HL-60/S4 (cell line): Measurements from ENCODE around the gene SLC1A1.
"Not testable (repeated sequence)": the region's sequence is repeated elsewhere in the genome, so short reads cannot be mapped to it uniquely, and the experiment has no call there.

Source experiments
- in situ Hi-C: fragments of 300-500 bp; cut with MboI; formaldehyde crosslinking; loops from 2 replicates; pipeline ENCODE4 v1.14.3; 2022; ENCODE audit warnings: low sequenced_read_pairs

Gene SLC1A1

DNA sequence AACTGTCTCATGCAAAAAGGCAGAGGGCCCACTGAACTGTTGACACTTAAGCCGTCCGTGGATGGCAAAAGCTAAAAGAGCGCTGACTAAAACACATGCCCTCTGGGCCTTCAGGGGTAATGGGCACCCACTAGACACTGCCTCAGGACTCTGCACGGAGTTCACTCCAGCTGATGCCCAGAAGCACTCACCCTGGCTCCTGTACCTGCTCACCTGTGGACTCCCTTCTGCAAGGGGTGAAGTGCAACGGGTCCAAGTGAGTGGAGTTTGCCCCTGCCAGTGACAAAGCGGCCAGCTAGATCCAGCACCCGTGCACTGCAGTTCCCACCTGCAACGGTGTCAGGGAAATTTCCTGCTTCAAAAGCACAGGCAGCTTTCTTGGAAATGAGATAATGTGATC, 50.2 kb downstream of the SLC1A1 start:
- in situ Hi-C loops = no loop called here

DNA sequence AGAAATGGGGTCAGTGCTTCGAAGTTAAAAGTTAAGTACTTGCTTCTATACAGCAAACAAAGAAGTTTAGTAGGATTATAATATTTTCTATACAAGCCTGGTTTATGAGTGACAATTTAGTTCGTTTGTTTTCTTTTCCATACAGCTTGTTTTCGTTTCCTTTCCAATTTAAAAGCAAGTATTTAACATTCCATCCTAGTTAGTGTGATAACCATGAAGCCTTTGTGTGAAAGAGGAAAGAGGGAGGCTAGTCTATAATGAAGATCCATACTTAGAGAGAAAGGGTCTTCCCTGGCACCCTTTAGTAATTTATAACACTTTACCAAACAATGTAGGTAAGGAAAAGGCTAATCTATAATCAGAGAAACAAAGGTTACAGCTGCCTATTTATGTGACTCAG, 51.0 kb downstream of the SLC1A1 start:
- in situ Hi-C loops = no loop called here

DNA sequence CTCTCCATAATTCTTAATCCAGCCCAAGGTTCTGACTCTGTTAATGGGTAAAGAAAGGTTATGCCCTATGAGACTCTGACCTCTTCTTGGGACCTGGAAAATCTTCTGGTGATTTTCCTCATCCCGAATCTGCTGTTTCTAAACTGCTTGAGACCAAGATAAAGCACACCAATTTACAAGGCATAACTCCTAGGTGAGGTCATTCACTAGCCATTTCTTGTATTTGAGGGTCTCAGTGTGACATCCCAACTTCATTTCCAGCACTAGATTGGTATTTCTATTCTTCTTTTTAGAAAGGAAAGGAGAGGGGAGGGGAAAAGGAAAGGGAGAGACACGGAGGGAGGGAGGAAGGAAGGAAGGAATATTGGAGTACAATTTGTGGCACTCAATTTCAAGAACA, 51.6 kb downstream of the SLC1A1 start:
- in situ Hi-C loops = no loop called here

DNA sequence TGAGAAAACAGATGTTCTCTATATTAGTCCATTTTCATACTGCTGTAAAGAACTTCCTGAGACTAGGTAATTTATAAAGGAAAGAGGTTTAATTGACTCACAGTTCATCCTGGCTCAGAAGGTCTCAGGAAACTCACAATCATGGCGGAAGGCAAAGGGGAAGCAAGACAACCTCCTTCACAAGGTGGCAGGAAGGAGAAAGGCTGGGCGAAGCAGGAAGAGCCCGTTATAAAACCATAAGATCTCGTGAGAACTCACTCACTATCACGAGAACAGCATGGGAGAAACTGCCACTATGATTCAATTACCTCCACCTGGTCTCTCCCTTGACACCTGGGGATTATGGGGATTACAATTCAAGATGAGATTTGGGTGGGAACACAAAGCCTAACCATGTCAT, 54.4 kb downstream of the SLC1A1 start:
- in situ Hi-C loops = not testable (repeated sequence)

DNA sequence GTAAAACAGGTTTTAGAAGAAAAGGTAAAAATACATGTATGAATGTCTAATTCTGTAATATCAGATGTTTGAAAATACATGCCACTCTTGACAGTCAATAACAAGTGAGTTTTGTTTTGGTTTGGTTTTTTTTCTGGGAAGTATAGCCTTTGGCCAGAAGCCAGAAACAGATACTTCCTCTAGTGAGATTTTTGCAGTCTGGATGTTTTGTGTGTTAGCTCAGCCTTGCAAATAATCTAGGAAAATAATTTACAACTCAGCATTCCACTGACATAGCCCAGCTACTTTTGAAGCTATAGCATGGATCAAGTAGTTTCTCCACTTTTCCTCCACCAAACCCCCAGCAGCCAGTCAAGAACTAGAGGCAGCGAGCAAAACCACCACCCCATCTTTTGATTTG, 56.7 kb downstream of the SLC1A1 start:
- in situ Hi-C loops = no loop called here

DNA sequence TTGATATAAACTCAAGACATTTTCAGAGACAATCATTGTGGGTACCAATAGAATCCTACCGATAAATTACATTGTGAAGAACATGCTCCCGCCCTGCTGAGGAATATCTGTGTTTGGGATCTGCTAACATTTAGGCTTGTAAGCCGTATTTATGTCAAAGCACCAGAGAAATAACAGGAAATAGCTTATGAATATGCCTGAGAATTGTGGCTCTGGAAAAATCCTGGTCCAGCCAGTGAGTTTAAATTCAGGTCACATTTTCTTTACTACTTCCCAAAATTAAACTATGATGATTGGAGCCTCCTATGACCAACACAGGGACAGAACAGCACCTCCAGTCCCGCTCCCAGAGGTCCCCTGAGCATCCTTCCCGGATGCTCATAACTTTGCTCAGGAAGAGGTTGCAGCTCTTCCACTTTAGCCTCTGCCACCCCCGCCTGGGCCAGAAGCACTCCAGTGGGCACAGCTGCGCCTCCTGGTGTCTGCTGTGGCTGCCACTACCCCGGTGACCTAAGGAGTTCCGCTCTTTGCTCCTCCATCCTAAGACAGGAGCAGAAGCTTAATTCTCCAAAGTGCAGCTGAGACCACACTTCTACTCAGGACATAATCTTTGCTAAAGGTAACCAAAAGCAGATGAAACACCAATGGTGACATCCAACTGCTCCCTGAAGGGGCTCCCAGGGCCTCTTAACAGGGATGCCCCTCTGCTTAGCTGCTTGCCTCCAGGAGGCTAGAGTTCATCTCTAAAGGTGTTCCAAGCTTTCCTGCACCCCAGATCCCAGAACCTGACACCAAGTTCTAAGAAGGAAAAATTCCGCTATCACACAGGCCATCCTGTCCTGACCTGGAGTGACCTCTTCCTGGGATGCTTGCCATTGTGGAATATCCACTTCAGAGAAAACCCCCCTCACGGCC, 58.8 kb downstream of the SLC1A1 start:
- in situ Hi-C loops = no loop called here

DNA sequence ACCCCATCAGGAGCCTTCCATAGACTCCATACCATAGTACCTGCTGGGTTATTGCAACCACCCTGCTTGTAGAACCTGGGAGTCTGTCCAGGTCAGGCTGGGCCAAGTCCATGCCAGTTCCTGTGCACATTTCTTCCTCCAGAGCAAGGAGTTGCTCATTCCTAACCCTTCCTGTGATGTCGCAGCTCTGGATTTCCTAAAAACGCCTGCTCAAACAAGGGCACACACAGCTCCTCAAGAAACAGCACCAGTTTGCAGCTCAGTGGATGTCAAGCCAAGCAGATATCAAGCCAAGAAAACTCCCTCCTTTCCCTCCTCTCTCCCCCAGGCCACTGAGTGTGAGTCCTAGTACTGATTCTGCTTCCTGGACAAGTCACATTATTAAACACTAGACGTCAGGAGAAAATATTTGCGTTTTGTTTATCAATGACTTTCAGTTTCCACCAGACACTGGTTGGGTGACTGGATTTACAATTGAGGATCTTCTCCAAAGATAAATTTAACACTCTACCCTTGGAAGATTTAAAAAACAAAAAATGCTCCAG, 59.6 kb downstream of the SLC1A1 start:
- in situ Hi-C loops = no loop called here

DNA sequence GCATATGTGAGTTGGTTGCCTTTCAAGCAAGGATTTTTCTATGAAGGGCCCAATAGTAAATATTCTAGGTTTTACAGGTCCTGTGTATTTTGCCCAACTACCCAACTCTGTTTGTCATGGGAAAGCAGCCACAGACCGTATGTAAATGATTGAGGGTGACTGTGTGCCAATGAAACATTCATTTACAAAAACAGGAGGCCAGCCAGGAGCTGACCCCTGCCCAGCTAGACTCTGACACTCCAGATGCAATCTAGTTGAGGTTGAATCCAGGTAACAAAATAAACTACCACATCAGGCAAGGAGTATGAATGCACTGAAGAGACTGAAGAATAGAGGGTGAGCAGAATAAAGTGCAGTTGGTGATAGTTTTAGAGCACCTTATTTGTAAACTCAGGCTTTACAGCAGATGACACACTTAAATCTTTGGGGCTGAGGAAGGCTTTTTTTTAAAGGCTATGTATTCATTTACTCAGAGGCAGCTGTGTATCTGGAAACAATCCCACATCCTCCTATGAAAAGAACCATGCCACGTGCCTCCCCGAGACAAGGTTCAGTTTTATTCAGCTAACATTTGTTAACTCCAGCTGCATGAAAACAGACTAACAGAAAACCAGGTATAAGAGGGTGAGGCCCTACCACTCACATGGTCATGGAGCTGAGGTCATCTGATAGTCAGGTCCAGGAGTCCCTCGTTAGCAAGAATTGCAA, 60.7 kb downstream of the SLC1A1 start:
- in situ Hi-C loops = no loop called here

DNA sequence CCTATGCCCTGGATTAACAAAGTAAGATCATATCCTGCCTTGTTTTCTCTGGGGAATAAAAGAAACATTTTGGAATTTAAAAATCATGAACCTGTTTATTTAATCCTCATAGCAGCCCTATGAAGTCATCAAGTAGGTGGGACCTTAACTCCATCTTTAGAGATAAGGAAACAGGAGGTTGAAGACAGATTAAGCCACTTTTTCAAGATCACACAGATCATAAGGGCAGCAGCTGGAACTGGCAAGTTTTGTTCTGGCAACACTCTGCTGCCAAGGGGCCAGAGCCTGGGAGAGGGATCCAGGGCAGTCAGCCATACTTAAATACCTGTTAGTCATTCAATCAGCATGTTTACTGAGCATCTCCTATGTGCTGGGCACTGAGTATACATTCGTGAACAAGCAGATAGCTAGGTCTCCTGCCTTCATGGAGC, 63.7 kb downstream of the SLC1A1 start:
- in situ Hi-C loops = no loop called here

DNA sequence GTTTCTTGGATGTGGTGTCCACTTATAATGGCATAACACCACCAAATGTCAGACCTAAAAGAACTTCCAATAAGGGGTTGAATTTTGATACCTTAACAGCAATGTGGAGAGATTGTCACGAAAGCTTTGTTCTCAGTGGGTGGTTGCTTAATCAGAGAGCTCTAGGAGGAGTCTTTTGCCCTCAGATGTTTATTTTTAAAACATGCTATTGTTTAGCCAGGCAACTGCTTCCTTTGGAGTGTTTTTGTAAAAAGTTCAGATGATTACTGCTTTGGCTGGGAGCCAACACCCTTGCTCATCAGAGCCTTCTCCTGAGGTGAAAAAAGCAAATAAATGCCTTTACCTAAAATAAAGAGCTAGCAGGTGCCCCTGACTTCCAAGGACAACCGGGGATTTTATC, 65.0 kb downstream of the SLC1A1 start:
- in situ Hi-C loops = no loop called here

DNA sequence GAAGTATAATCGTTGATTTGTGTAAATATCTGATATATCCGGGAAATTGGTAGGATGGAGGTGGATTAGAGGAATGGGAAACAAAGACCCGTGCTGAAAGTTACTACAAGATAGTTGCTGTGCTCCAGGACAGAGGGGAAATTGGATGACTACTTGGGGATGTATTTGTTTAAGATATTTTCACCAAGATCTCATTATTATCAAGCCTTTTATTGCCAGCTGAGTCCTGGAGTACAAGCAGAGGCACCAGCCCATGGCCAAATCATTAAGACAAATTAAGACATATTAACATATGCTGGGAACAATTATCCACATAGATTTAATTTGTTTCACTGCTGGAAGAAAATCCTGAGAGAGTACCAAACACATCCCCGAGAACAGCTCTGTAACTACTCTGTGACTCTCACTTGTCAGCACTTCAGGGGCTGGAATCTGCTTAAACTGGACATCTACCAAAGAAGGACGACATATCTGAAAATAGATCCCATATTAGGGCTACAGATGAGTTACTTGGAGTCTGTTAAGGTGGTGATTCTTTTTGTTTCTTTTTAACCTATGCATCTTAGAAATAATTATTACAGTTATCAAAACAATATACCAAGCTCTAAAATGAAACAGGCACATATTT, 68.2 kb downstream of the SLC1A1 start:
- in situ Hi-C loops = no loop called here

DNA sequence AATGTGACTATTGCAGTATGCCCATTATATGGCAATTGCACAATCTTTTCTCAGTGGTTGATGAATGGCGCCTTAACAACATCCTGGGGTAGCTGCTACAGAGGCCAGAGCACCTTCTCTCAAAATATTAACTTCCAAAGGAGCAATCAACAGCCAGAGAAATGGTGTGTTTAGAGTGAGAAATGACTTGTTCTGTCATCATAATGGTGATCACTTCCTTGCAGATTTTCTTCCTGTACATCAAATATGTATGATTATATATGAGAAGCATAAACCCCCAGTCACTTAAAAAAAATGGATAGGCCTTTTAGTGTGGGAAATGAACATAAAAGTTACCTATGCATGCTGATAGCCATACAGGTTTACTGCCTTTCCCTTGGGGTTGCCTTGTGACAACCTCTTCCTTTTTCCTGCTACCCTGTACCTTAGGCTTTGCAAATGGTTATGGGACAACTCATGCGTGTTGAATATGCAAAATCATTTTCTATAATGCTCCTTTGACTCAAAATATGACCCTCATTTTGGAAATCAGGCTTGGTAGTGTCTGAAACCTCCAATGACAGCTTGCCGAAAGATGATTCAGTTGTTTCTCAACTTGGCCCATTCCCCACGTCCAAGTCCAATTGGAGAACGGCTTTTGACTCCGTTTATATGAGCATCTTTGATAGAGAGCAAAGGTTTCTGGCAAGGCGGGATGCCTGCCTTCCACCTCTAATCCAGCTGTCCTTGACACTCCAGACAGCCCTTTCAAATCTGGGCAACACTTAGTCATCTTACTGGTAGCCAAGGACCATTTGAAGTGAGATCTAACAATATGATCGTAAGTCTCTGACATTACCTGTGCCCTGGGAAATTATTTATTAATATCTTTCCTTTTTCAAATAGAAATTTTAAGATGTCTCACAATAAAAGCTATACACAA, 69.3 kb downstream of the SLC1A1 start:
- in situ Hi-C loops = no loop called here

DNA sequence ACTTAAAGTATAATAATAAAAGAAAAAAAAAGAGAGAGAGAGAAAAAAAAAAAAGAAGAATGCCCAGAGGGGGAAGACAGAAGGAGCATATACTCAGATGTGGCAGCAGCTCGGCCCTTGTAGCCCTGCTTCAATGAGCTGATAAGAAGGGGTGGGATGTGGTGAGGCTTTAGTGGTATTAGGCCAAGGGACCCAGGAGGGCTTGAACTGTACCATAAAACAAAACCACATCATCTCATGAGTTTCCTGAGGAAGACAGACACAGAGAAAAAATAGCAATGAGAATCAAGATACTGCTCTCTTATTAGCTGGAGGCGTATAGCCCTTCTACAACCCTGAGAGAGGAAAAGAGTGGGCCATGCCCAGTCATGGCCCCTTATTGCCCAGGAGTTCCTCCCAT, 72.8 kb downstream of the SLC1A1 start:
- in situ Hi-C loops = no loop called here

DNA sequence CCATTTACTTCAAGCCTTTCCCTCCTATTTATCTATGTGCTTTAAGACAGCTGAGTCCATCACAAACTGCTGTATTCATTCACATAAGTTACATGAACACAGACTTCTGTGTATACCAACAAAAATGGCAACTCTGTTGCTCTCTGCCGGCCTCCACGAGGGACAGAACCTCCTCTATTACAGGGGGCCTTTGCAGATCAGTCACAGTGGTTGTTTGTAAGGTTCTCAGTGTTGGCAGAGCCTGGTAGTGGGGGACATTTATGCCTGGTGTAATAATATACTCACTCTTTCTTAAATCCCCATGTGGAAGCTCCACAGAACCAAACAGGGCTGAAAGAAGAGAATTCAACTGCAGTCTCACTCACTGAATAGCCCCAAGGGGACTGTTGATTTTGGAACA, 76.5 kb downstream of the SLC1A1 start:
- in situ Hi-C loops = no loop called here

DNA sequence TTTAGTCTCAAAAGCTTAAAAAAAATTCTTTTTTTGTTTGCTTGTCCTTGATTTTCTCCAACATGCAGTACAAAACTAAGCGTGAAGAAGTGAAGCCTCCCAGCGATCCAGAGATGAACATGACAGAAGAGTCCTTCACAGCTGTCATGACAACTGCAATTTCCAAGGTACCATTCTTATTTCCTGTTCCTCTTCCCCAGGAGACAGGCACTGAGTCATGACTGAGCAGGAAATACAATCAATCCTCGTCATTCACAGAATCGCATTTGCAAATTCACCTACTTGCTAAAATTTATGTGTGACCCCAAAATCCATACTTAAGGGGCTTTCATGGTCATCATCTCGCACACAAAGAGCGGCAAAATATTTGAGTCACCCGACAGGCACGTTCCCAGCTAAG, 77.3 kb downstream of the SLC1A1 start:
- in situ Hi-C loops = no loop called here

DNA sequence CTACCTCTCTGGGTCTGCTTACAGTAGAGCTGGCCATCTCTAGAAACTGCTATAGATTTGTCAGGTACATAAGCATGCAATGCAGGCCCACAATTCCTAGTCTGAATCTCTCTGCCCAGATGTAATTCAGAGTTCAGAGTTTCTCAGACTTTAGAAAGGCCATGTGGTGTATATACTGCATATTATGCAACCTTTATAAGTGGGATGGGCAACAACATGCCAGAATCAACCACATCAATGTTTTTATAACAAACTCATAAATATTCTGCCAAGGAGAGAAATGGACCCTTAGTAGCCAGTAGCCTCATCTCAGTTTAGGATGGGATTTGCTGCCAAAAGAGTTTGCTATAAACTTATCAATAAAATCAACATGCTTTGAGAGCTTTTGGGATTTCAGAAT, 78.8 kb downstream of the SLC1A1 start:
- in situ Hi-C loops = no loop called here

DNA sequence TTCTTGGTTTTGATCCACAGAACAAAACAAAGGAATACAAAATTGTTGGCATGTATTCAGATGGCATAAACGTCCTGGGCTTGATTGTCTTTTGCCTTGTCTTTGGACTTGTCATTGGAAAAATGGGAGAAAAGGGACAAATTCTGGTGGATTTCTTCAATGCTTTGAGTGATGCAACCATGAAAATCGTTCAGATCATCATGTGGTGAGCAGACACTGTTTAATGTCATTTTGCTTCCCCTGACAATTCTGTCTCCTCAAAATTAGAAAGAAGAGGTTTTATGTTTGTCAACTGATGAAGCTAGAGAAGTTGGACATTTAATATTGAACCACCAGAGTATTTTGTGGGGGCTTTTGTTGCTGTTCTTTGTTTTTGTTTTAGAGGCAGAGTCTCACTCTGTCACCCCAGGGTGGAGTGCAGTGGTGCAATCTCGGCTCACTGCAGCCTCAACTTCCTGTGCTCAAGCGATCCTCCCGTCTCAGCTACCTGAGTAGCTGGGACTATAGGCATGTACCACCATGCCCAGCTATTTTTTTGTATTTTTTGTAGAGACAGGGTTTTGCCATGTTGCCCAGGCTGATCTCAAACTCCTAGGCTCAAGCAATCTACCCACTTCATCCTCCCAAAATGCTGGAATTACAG, 82.0 kb downstream of the SLC1A1 start:
- in situ Hi-C loops = no loop called here

DNA sequence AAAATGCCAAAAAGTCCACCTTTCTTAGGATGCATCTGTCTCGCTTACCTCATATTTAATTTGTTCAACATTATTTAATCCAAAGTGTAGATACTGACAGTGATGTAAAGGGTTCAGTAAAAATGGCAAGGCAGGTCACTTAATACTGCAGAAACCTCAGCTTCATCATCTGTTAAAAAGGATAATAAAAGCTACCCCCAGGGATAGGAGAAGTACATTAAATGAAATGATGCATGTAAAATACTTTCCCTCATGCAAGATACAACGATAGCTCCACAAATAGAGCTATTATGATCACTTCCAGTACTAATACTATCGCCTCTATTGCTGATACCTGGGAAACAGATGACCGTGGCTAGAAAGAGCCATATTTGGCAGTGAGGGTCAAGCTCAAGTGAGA, 82.9 kb downstream of the SLC1A1 start:
- in situ Hi-C loops = no loop called here

DNA sequence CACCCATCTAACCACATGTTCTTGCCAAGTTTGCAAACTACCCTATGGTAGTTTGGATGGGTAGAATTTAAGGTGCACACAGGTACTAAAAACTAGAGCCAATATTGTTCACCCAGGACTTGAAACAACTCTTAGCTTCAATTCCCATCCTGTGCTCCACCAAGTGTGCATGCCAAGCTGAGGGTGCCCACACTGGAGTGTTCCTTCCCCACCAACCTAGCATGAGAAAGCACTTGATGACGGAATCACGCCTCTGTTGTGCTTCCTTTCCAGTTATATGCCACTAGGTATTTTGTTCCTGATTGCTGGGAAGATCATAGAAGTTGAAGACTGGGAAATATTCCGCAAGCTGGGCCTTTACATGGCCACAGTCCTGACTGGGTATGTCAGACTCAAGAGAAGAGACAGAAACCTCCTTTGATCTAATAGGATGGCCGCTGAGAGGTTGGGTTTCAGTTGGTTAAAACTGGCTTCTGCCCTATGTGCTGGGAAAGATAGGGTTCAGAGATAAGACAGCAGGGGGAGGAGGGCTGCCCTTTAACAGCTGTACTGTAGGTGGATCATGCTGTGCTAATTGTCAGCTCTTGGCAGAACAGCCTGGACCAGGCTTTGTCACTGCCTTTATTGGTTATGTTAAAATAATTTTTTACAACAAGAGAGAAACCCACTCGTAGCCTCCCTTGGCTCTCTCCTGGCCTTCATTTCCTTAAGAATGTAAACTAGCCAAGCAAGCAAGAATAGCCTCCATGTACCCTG, 83.5 kb downstream of the SLC1A1 start:
- in situ Hi-C loops = no loop called here
